Spinal cord (tissue), 10 donors: ENCODE measurements around the gene ANKRD22. TPM values are rescaled to one million over a fixed set of nuclear protein-coding genes. Genes with fewer than 3 reads are reported as not detected.

Experiments
- DNase-seq, 6 donors: peaks; one replicate each; pipeline versions ENCODE4 v3.0.0 to v3.0.0-alpha.2; 2013 to 2015; ENCODE audit warnings: low spot score in 6 of 6, low read depth in 4 of 6
- H3K27ac ChIP-seq: one replicate; pipeline ENCODE4 v1.5.1; 2013; ENCODE audit warnings: low read depth, low read length, control low read depth
- H3K27me3 ChIP-seq: one replicate; pipeline ENCODE4 v1.6.1; 2013; ENCODE audit warnings: low read length; ENCODE audit not compliant: control insufficient read depth, insufficient read depth
- H3K36me3 ChIP-seq: one replicate; pipeline ENCODE4 v1.6.1; 2013; ENCODE audit warnings: low read length; ENCODE audit not compliant: control insufficient read depth, insufficient read depth
- H3K4me1 ChIP-seq: one replicate; pipeline ENCODE4 v1.6.1; 2013; ENCODE audit warnings: low read length; ENCODE audit not compliant: control insufficient read depth, insufficient read depth
- H3K4me3 ChIP-seq: one replicate; pipeline ENCODE4 v1.5.1; 2013; ENCODE audit warnings: low read depth, low read length, control low read depth
- H3K9me3 ChIP-seq: one replicate; pipeline ENCODE4 v1.6.1; 2013; ENCODE audit warnings: low read length; ENCODE audit not compliant: control insufficient read depth, insufficient read depth
- WGBS: methylation state at CpG from one replicate; pipeline ENCODE4 v1.1.5; 2013; ENCODE audit warnings: missing lambda C conversion rate; ENCODE audit not compliant: insufficient coverage; 5-methylcytosine and 5-hydroxymethylcytosine counted together
- long read RNA-seq, 4 donors: transcript quantifications; one replicate each; lab custom pipeline, GENCODE V29; 2026
- polyA plus RNA-seq, 2 donors: library from polyadenylated mRNA; unstranded; fragments of 120-200 nt; gene quantifications; one replicate each; pipeline ENCODE4 v1.2.1, GENCODE V29; 2013; ENCODE audit not compliant: insufficient read length in 2 of 2
- total RNA-seq, 2 donors: library from RNA; depleted of rRNA in 1 of 2; stranded (reverse); fragments of 120-200 nt in 1 of 2; fragments of >200 nt in 1 of 2; gene quantifications; one replicate each; pipeline versions ENCODE4 v1.2.3 to v1.2.4, GENCODE V29; 2013 to 2014
- donor health status: healthy.

The ANKRD22 gene
- total RNA-seq (under 1 TPM; 0.17 to 0.59 TPM), polyA plus RNA-seq (under 1 TPM in 1 of 2 donors, not detected in 1; 0.70 TPM)
- long read RNA-seq, donor 1: 0 reads
- long read RNA-seq, donor 2, partial matches to known transcripts: 0 of 1 reads
- long read RNA-seq, donor 2, other reads (novel, unspliced or antisense): 0 of 1 reads
- long read RNA-seq, donor 3: 0 reads
- long read RNA-seq, donor 4, partial matches to known transcripts: 0 of 1 reads
- long read RNA-seq, donor 4, other reads (novel, unspliced or antisense): 0 of 1 reads

DNA sequence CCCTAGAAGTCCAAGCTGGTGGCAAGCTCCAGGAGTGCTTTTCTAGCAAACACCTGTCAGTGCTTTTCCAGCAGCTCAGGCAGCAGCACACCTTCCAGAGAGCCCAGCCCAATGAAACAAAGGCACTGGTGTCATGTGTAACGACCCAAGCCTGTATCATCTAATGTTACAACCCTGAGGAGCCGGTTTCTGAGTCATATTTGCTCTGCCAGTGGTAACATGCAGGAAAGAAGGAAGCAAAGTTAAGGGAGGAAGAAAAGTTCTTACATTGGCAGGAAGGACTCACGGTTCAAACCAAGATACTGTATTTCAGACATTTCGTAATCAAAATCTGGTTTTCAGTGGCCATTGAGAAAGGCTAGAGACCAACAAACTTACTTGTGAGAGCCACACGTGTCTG lies at the start of gene ANKRD22:
Gene ANKRD22 (minus strand): TSS at position 139 of the 400 bp plus-strand sequence. CDS start 237 bp downstream, outside the sequence.
- Histone ChIP-seq H3K4me3 (no peak within 1 kb of the TSS), H3K4me1 (no peaks in the 10 kb centered on the region), H3K27ac (no peak within 1 kb of the TSS), H3K36me3 (no peaks in the 10 kb centered on the region), H3K9me3 (no peaks in the 10 kb centered on the region), H3K27me3 (no peaks in the 10 kb centered on the region)
- 82% methylated on average over 4 of the region's 5 CpGs for WGBS
- DNase-seq: no peak

- DNase-seq: no peak
- Histone ChIP-seq H3K9me3 (no peaks in the 10 kb centered on the region), H3K4me1 (no peaks in the 10 kb centered on the region), H3K36me3 (no peaks in the 10 kb centered on the region), H3K27me3 (no peaks in the 10 kb centered on the region), H3K4me3 (no peak overlapping the region), H3K27ac (no peak overlapping the region)
- 67% methylated on average over 2 of the region's 2 CpGs for WGBS
These were observed 48.2 kb upstream of the ANKRD22 start for GRCh38 chr10:88899886-88900285.

DNA sequence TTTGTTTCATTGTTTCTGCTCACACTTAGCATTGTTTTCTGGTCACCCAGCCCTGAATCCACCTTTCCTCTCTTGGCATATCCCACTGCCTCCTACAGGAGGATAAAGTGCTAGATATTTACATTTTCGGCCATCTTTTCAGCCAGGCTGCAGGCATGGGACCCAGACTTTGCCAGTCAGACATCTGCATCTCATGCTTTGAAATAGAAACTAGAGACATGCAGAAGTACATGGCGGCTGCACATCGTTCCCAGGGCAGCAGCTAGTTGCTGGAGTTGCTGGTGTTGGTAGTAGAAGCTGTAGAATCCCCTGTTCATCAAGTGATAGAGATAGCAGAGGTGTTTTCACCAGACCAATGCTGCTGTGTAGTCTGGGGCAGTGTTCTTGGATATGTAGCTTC lies 47.1 kb upstream of the ANKRD22 start:
- H3K27ac ChIP-seq: no peak overlapping the region
- no peak for DNase-seq
- H3K4me3 ChIP-seq: no peak overlapping the region
- no peaks in the 10 kb centered on the region for H3K27me3 ChIP-seq
- no peaks in the 10 kb centered on the region for H3K9me3 ChIP-seq
- H3K36me3 ChIP-seq: no peaks in the 10 kb centered on the region
- WGBS: 100% methylated on average over 3 of the region's 3 CpGs
- no peaks in the 10 kb centered on the region for H3K4me1 ChIP-seq

DNA sequence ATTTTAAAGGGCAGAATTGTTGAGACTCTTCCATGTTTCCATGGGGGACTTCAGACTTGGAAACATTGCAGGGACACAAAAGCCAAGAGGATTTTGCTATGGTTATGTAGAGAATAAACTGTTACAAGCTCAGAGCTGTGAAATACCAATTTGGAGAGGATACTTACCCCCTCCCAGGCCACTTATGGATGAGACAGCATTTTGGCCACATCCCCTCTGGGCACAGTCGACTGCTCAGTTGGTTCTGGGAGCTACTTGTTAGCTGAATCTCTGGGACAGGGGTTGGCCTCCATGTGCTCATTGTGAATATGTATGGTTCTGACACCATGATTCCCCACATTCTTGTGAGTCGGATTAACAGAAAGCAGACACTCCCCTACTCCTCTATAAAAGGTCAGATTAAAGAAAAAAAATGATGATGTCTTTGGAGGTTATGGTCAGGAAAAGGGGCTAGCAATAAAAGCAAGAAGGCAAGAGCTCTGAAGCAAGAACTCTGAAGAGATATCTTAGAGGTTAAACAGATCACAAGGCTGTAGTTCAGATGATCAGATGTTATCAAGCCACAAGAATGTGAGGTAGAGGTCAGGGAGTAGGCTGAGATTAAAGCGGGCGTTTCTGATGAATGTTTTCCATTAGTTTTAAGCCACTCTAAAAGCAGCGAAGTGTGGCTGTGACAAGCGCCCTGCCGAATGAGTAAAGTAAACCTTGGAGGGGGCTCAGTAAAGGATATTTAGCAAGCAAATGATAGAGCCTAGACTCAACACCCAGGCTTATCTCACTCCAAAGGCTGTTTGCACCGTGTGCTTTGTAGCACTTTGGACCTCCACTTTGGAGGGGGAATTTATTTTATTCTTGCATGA lies 45.6 kb upstream of the ANKRD22 start:
- WGBS: 87% methylated on average over 4 of the region's 8 CpGs
- Histone ChIP-seq H3K4me1 (no peaks in the 10 kb centered on the region), H3K9me3 (no peaks in the 10 kb centered on the region), H3K27ac (no peak overlapping the region), H3K36me3 (no peaks in the 10 kb centered on the region), H3K4me3 (no peak overlapping the region), H3K27me3 (no peaks in the 10 kb centered on the region)
- peak in 2 of 6 donors; percentile 27 to 43 for DNase-seq

GRCh38 chr10:88896372-88896993 lies 44.8 kb upstream of the ANKRD22 start:
- Histone ChIP-seq H3K27me3 (no peaks in the 10 kb centered on the region), H3K36me3 (no peaks in the 10 kb centered on the region), H3K9me3 (no peaks in the 10 kb centered on the region), H3K27ac (no peak overlapping the region), H3K4me3 (no peak overlapping the region), H3K4me1 (no peaks in the 10 kb centered on the region)
- no peak for DNase-seq
- no CpG with 5 or more reads among the region's 4 CpGs for WGBS

DNA sequence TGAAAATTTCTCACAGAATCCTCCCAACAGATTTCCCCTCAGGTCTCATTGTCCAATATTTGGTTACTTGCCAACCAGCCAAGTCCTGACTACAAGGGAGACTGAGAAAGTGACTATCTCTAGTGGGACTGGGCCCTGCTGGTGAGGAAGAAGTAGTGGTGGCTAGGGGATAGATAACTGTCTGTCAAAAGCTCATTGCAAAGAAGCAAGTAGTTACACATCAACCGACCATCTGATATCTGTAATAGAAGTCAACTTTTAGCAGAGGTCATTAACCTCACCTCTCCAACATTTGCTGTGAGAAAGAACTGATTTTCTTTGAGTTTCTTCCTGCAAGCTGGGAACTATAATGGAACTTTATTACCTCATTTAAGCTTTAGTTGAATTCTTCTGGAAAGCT lies 43.6 kb upstream of the ANKRD22 start:
- DNase-seq: no peak
- Histone ChIP-seq H3K27me3 (no peaks in the 10 kb centered on the region), H3K27ac (no peak overlapping the region), H3K4me1 (no peaks in the 10 kb centered on the region), H3K9me3 (no peaks in the 10 kb centered on the region), H3K4me3 (no peak overlapping the region), H3K36me3 (no peaks in the 10 kb centered on the region)
- WGBS: no CpG with 5 or more reads among the region's 1 CpG

DNA sequence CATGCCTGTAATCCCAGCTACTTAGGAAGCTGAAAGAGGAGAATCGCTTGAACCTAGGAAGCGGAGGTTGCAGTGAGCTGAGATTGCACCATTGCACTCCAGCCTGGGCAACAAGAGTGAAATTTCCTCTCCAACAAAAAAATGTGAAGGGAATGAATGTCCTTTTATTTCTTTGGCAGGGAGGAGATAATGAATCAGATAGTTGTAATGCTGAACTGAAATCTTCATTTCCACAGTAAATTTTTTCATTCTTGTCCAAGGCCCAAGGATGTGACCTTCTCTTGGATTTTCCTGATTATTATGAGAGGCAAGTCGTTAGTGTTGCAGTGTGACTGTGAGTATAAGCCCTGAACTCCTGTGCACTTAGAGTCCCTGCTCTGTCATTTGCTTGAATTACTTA lies 42.0 kb upstream of the ANKRD22 start:
- H3K27ac ChIP-seq: no peak overlapping the region

DNA sequence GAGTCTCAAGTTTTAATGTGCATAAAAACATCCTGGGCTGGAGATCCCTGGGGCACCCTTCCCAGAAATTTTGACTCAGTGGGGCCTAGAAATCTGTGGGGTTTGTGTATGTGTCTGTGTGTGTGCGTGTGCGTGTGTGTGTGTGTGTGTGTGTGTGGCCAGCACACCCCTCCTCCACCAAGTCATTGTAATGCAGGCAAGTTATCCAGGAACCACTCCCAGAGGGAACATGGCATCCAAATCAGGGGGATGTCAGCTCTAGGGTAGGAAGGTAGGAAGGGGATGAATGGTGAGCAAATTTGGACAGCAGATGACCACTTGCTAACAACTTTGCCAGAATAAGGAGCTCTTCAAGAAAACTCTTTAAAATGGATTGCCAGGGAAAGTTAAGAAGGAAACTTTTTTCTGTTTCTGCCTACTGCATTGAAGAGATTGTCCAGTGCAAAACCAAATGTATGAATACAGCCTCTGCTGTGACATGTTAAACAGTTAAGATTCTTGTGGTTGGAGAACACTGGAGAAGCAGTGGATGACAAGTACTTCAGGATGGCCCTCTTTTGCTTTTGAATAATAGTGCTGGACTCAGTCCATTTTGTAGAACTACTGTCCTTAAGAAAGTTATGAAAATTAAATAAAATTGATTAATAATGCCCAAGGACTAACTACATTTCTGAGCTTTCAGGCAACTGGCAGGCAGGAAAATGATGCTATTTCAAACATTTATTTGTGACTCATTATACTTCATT lies 40.8 kb upstream of the ANKRD22 start:
- Histone ChIP-seq H3K36me3 (no peaks in the 10 kb centered on the region), H3K4me3 (no peak overlapping the region), H3K9me3 (no peaks in the 10 kb centered on the region), H3K4me1 (no peaks in the 10 kb centered on the region), H3K27me3 (no peaks in the 10 kb centered on the region), H3K27ac (no peak overlapping the region)
- no peak for DNase-seq
- no CpG with 5 or more reads among the region's 2 CpGs for WGBS

More for the DNA sequence above, 42.0 kb upstream of the ANKRD22 start:
- Histone ChIP-seq H3K36me3 (no peaks in the 10 kb centered on the region), H3K4me3 (no peak overlapping the region), H3K9me3 (no peaks in the 10 kb centered on the region), H3K27me3 (no peaks in the 10 kb centered on the region), H3K4me1 (no peaks in the 10 kb centered on the region)
- 90% methylated on average over 2 of the region's 3 CpGs for WGBS
- DNase-seq: no peak

GRCh38 chr10:88890681-88891381 lies 39.2 kb upstream of the ANKRD22 start:
- Histone ChIP-seq H3K4me1 (no peaks in the 10 kb centered on the region), H3K9me3 (no peaks in the 10 kb centered on the region), H3K27ac (no peak overlapping the region), H3K4me3 (no peak overlapping the region), H3K36me3 (no peaks in the 10 kb centered on the region), H3K27me3 (no peaks in the 10 kb centered on the region)
- no peak for DNase-seq
- WGBS: no CpG with 5 or more reads among the region's 4 CpGs
